Chondrocyte (in vitro differentiated cells): ENCODE data around the gene GFRA1. TPM values are rescaled to one million over a fixed set of nuclear protein-coding genes. Genes with fewer than 3 reads are reported as not detected.
A peak's percentile ranks its signal among the peaks of the same experiment; 100 is the strongest.

Experiments
- DNase-seq: peaks from one replicate; pipeline ENCODE4 v3.0.0; 2021; ENCODE audit warnings: mixed read lengths, low spot score
- H3K27ac Mint-ChIP-seq: one replicate; pipeline ENCODE4 v1.8.0; 2021; ENCODE audit warnings: mild to moderate bottlenecking, moderate library complexity, mixed read lengths; ENCODE audit not compliant: unreplicated experiment
- H3K27me3 Mint-ChIP-seq: 2 replicates; pipeline ENCODE4 v1.8.0; 2021; ENCODE audit warnings: low read depth, mixed read lengths
- H3K36me3 Mint-ChIP-seq: 2 replicates; pipeline ENCODE4 v1.8.0; 2021; ENCODE audit warnings: low read depth, mixed read lengths
- H3K4me1 Mint-ChIP-seq: 2 replicates; pipeline ENCODE4 v1.8.0; 2021; ENCODE audit warnings: low read depth, mild to moderate bottlenecking, mixed read lengths
- H3K4me3 Mint-ChIP-seq: one replicate; pipeline ENCODE4 v1.8.0; 2021; ENCODE audit warnings: mild to moderate bottlenecking, moderate library complexity, mixed read lengths; ENCODE audit not compliant: unreplicated experiment
- H3K9me3 Mint-ChIP-seq: 2 replicates; pipeline ENCODE4 v1.8.0; 2021; ENCODE audit warnings: low read depth, mixed read lengths
- total RNA-seq: library from RNA; stranded (reverse); gene quantifications from 3 replicates; pipeline ENCODE4 v1.2.1, GENCODE V29; 2021
- TF ChIP-seq, protein P1 (sequence below): fragments of 200-600 bp; sonication (generic); IDR thresholded peaks from 2 replicates; pipeline ENCODE4 v1.5.0; 2021; ENCODE audit warnings: antibody characterized with exemption, mild to moderate bottlenecking, moderate library complexity

Gene GFRA1
- total RNA-seq, 1 donor from 2014 or later, result 79.7 TPM

GRCh38 chr10:116271593-116272439 lies 1.2 kb downstream of the GFRA1 start:
- Mint-ChIP-seq H3K4me3 (peak overlapping the region; percentile 94), H3K36me3 (peaks cover 3% of the 10 kb centered on the region), H3K9me3 (no peaks in the 10 kb centered on the region), H3K27ac (peak overlapping the region; percentile 35), H3K4me1 (peaks cover 14% of the 10 kb centered on the region), H3K27me3 (no peaks in the 10 kb centered on the region)
- DNase-seq, result no peak
- TF ChIP-seq, protein P1, sequence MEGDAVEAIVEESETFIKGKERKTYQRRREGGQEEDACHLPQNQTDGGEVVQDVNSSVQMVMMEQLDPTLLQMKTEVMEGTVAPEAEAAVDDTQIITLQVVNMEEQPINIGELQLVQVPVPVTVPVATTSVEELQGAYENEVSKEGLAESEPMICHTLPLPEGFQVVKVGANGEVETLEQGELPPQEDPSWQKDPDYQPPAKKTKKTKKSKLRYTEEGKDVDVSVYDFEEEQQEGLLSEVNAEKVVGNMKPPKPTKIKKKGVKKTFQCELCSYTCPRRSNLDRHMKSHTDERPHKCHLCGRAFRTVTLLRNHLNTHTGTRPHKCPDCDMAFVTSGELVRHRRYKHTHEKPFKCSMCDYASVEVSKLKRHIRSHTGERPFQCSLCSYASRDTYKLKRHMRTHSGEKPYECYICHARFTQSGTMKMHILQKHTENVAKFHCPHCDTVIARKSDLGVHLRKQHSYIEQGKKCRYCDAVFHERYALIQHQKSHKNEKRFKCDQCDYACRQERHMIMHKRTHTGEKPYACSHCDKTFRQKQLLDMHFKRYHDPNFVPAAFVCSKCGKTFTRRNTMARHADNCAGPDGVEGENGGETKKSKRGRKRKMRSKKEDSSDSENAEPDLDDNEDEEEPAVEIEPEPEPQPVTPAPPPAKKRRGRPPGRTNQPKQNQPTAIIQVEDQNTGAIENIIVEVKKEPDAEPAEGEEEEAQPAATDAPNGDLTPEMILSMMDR, result no peak

DNA sequence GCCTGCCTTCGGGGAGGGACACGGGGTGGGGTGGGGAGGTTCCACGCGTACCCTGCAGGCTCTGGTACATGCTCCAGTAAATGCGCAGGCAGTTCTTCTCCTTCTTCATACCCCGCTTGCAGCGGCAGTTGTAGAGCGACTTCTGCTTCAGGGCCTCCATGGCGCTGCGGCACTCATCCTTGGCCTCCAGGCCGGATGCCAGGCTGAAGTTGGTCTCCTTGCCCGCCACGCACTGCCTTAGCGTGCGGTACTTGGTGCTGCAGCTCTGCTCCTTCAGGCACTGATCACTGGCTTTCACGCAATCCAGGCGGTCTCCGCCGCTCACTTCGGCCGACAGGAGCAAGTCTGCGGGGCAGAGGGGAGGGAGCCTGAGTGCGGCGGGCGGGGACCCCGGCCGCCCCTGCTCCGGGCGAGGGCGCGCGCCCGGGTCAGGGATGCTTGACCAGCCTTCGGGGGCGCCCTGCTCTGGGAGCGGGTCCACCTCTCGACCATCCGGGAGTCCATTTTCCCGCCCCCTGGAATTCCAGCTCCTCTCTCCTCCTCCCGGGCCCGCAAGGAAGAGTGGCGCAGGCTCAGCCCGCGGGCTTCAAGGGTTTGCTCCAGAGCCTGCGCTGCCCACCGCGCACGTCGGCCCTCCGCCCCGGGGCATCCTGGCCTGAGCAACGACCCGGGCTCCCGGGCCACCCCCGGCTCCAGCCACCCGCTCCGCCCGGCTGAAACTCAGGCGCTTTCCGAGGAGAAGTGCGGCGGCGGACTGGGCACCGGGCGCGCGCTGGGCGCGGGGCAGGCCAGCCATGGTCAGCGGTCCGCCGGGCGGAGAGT lies 2.0 kb downstream of the GFRA1 start:
- H3K27ac Mint-ChIP-seq, result no peak overlapping the region
- peaks cover 14% of the 10 kb centered on the region for H3K4me1 Mint-ChIP-seq
- peak overlapping the region; percentile 94 for H3K4me3 Mint-ChIP-seq
- H3K27me3 Mint-ChIP-seq, result no peaks in the 10 kb centered on the region
- no peak for DNase-seq
- TF ChIP-seq, protein P1, result no peak
- no peaks in the 10 kb centered on the region for H3K9me3 Mint-ChIP-seq
- H3K36me3 Mint-ChIP-seq, result peaks cover 3% of the 10 kb centered on the region

- Mint-ChIP-seq H3K4me1 (peaks cover 12% of the 10 kb centered on the region), H3K27ac (no peak overlapping the region), H3K36me3 (peaks cover 3% of the 10 kb centered on the region), H3K4me3 (no peak overlapping the region), H3K27me3 (no peaks in the 10 kb centered on the region), H3K9me3 (no peaks in the 10 kb centered on the region)
- TF ChIP-seq, protein P1, result no peak
- DNase-seq, result no peak
Measured at GRCh38 chr10:116270126-116270770, 2.8 kb downstream of the GFRA1 start.

DNA sequence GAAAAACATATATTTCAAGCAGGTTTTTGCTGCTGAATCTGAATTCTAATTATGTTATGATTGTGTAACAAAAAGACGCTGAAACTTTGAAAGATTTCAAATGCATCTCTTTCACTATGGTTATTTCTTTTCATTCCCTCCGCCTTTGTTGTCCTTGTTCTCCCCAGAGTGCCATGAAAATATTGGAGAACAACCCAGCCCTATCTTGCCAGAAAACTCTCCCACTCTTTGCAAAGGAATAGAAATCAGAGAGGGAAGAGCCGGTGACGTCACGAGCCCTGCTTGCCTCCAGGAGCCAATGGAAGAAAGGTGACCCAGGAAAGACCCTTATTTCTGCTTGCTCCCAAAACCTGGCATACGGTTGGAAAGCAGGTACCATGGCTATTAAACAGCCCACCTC lies 3.4 kb downstream of the GFRA1 start:
- Mint-ChIP-seq H3K4me3 (no peak overlapping the region), H3K27ac (no peak overlapping the region), H3K9me3 (no peaks in the 10 kb centered on the region), H3K27me3 (no peaks in the 10 kb centered on the region), H3K36me3 (peaks cover 3% of the 10 kb centered on the region), H3K4me1 (peaks cover 6% of the 10 kb centered on the region)
- TF ChIP-seq, protein P1, result no peak
- DNase-seq, result no peak

DNA sequence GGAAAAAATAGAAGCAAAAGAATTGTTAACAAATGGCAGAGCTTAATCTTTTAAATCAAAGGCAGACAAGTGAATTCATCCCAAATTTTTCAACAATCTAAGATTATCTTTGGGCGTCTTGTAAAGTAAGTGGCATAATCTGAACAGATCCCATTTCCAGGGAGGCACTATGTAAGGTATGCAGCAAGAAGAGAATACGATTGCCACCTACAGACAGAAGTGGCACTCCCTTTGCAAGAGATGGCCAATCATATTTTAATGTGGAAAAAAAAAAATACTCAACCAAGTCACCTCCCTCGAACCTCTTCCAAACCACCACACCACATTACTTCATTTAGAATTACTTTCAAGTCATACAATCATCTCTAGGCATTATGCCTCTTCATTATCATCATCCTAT lies 4.0 kb downstream of the GFRA1 start:
- DNase-seq, result no peak
- Mint-ChIP-seq H3K9me3 (no peaks in the 10 kb centered on the region), H3K36me3 (peaks cover 3% of the 10 kb centered on the region), H3K4me3 (no peak overlapping the region), H3K4me1 (no peaks in the 10 kb centered on the region), H3K27ac (no peak overlapping the region), H3K27me3 (no peaks in the 10 kb centered on the region)
- TF ChIP-seq, protein P1, result peak; percentile 56
